SK-N-SH (cell line): ENCODE results near the gene GARIN6. TPM values are rescaled to one million over a fixed set of nuclear protein-coding genes. Genes with fewer than 3 reads are reported as not detected.

Experiments
- CTCF ChIA-PET: fragments of 300-600, 350-600 bp; formaldehyde crosslinking; extraction: SDS; loops from one replicate; lab custom pipeline; 2021; lab: Yijun Ruan, JAX
- POLR2A ChIA-PET: fragments of 350-600 bp; sonication (Branson Sonifier 250); formaldehyde crosslinking; extraction: SDS; loops from one replicate; lab custom pipeline; 2020; ENCODE audit warnings: antibody characterized with exemption, inconsistent platforms; lab: Yijun Ruan, JAX
- DNase-seq: peaks from one replicate; pipeline ENCODE4 v3.0.0; 2012
- H2AFZ ChIP-seq: fragments of 200-600 bp; sonication (generic); 2 replicates; pipeline ENCODE4 v1.8.1; 2016; ENCODE audit warnings: antibody characterized with exemption, mild to moderate bottlenecking, low read depth
- H3F3A ChIP-seq: fragments of 200-600 bp; sonication (generic); replicated peaks from 2 replicates; pipeline ENCODE3; 2016; ENCODE audit warnings: antibody characterized with exemption, mild to moderate bottlenecking; ENCODE audit not compliant: insufficient read depth
- H3K27ac ChIP-seq, 2 experiments: fragments of 200-500 bp in 1 of 2; fragments of 200-600 bp in 1 of 2; sonication (Bioruptor generic) in 1 of 2; sonication (generic), shearing (Covaris generic) in 1 of 2; 2 replicates each; pipeline versions ENCODE4 v1.5.1 to v1.6.1; 2014 to 2016; ENCODE audit warnings: low read depth in 2 of 2, inconsistent platforms in 1 of 2, low read length in 1 of 2, mild to moderate bottlenecking in 1 of 2, mixed read lengths in 1 of 2
- H3K27me3 ChIP-seq: fragments of 200-600 bp; sonication (generic), shearing (Covaris generic); 2 replicates; pipeline ENCODE4 v1.6.1; 2016; ENCODE audit warnings: mixed run types; ENCODE audit not compliant: insufficient read depth
- H3K36me3 ChIP-seq, 2 experiments: fragments of 200-500 bp in 1 of 2; fragments of 200-600 bp in 1 of 2; sonication (Bioruptor generic) in 1 of 2; sonication (generic) in 1 of 2; replicated peaks in 1 of 2; 2 replicates each; pipeline versions ENCODE3 to v1.5.1; 2014 to 2016; ENCODE audit warnings: low read length in 1 of 2, mild to moderate bottlenecking in 1 of 2; ENCODE audit not compliant: insufficient read depth in 2 of 2, control insufficient read depth in 1 of 2
- H3K4me1 ChIP-seq, 2 experiments: fragments of 200-500 bp in 1 of 2; fragments of 200-600 bp in 1 of 2; sonication (Bioruptor generic) in 1 of 2; sonication (generic), shearing (Covaris generic) in 1 of 2; 2 replicates each; pipeline versions ENCODE4 v1.5.1 to v1.6.1; 2014 to 2016; ENCODE audit warnings: low read depth in 1 of 2, low read length in 1 of 2, mixed run types in 1 of 2; ENCODE audit not compliant: insufficient read depth in 2 of 2, control insufficient read depth in 1 of 2
- H3K4me2 ChIP-seq: fragments of 200-600 bp; sonication (generic), shearing (Covaris generic); 2 replicates; pipeline ENCODE4 v1.6.1; 2017; ENCODE audit warnings: mixed run types
- H3K4me3 ChIP-seq, 2 experiments: fragments of 200-500 bp in 1 of 2; fragments of 200-600 bp in 1 of 2; sonication (Bioruptor generic) in 1 of 2; sonication (generic), shearing (Covaris generic) in 1 of 2; 2 replicates each; pipeline versions ENCODE4 v1.5.1 to v1.8.1; 2014 to 2016; ENCODE audit warnings: low read depth in 2 of 2, inconsistent platforms in 1 of 2, low read length in 1 of 2, mild to moderate bottlenecking in 1 of 2, mixed read lengths in 1 of 2, moderate library complexity in 1 of 2
- H3K79me2 ChIP-seq: fragments of 200-600 bp; sonication (generic); 2 replicates; pipeline ENCODE4 v1.8.1; 2017; ENCODE audit warnings: mild to moderate bottlenecking; ENCODE audit not compliant: insufficient read depth
- H3K9ac ChIP-seq: fragments of 200-600 bp; sonication (generic); 2 replicates; pipeline ENCODE4 v1.6.1; 2017; ENCODE audit warnings: mixed run types
- H3K9me2 ChIP-seq: fragments of 200-600 bp; sonication (generic); 2 replicates; pipeline ENCODE4 v1.6.1; 2017; ENCODE audit warnings: mixed run types
- H3K9me3 ChIP-seq: fragments of 200-600 bp; sonication (generic); 2 replicates; pipeline ENCODE4 v1.6.1; 2017; ENCODE audit warnings: mixed run types, mild to moderate bottlenecking, moderate library complexity
- H4K20me1 ChIP-seq: fragments of 200-600 bp; sonication (generic); 2 replicates; pipeline ENCODE4 v1.6.1; 2017; ENCODE audit warnings: mild to moderate bottlenecking, mixed run types; ENCODE audit not compliant: insufficient read depth
- CHD2 ChIP-seq: fragments of 150-350 bp; IDR thresholded peaks from 2 replicates; pipeline ENCODE4 v1.6.1; 2018; ENCODE audit warnings: low read length; ENCODE audit not compliant: partially characterized antibody
- EP300 ChIP-seq, 2 experiments: IDR thresholded peaks; 2 replicates each; pipeline versions ENCODE4 v1.4.0 to v1.6.1; 2012; ENCODE audit warnings: borderline replicate concordance in 1 of 2, low read depth in 1 of 2, low read length in 1 of 2
- FOXM1 ChIP-seq: IDR thresholded peaks from 2 replicates; pipeline ENCODE4 v1.4.0; 2012; ENCODE audit warnings: low read depth, mild to moderate bottlenecking
- GATA2 ChIP-seq: sonication (generic); formaldehyde crosslinking; IDR thresholded peaks from 2 replicates; pipeline ENCODE4 v1.5.0; 2020; ENCODE audit warnings: mild to moderate bottlenecking, missing genetic modification reagents
- JUND ChIP-seq: IDR thresholded peaks from 2 replicates; pipeline ENCODE4 v1.4.0; 2012
- MAX ChIP-seq: IDR thresholded peaks from 2 replicates; pipeline ENCODE4 v1.4.0; 2012; ENCODE audit warnings: low read depth
- MXI1 ChIP-seq: IDR thresholded peaks from 2 replicates; pipeline ENCODE4 v1.6.1; 2012; ENCODE audit warnings: mild to moderate bottlenecking, low read depth, low read length, improper control_type of control experiment
- NFIC ChIP-seq: IDR thresholded peaks from 2 replicates; pipeline ENCODE4 v1.4.0; 2012; ENCODE audit warnings: borderline replicate concordance
- NRF1 ChIP-seq: IDR thresholded peaks from 2 replicates; pipeline ENCODE4 v1.6.1; 2012; ENCODE audit warnings: low read depth, mild to moderate bottlenecking, low read length
- RAD21 ChIP-seq: IDR thresholded peaks from 2 replicates; pipeline ENCODE4 v1.6.1; 2012; ENCODE audit warnings: mild to moderate bottlenecking, low read length
- RFX5 ChIP-seq: IDR thresholded peaks from 2 replicates; pipeline ENCODE4 v1.6.1; 2012; ENCODE audit warnings: mild to moderate bottlenecking, improper control_type of control experiment, low read length
- SIN3A ChIP-seq: IDR thresholded peaks from 2 replicates; pipeline ENCODE4 v1.6.1; 2012; ENCODE audit warnings: low read depth, mild to moderate bottlenecking, low read length, moderate library complexity, borderline replicate concordance
- SMC3 ChIP-seq: IDR thresholded peaks from 2 replicates; pipeline ENCODE4 v1.6.1; 2012; ENCODE audit warnings: low read depth, low read length, improper control_type of control experiment
- TAF1 ChIP-seq: IDR thresholded peaks from 2 replicates; pipeline ENCODE4 v1.6.1; 2012; ENCODE audit warnings: low read depth, mild to moderate bottlenecking, low read length, moderate library complexity, borderline replicate concordance
- TCF12 ChIP-seq: IDR thresholded peaks from 2 replicates; pipeline ENCODE4 v1.4.0; 2012
- TEAD4 ChIP-seq: IDR thresholded peaks from 2 replicates; pipeline ENCODE4 v1.4.0; 2012; ENCODE audit warnings: mild to moderate bottlenecking, borderline replicate concordance; ENCODE audit not compliant: insufficient read depth
- ZBTB33 ChIP-seq: IDR thresholded peaks from 2 replicates; pipeline ENCODE4 v1.4.0; 2012; ENCODE audit warnings: low read depth, borderline replicate concordance
- WGBS: methylation state at CpG from one replicate; pipeline ENCODE4 v1.1.6; 2017; ENCODE audit warnings: low lambda C conversion rate; 5-methylcytosine and 5-hydroxymethylcytosine counted together
- polyA plus RNA-seq, 3 experiments: library from polyadenylated mRNA; depleted of rRNA; stranded (reverse); fragments of >200 nt; gene quantifications; 2 replicates each; pipeline ENCODE4 v1.2.3, GENCODE V29; 2012

GARIN6 gene
- polyA plus RNA-seq, 1 of the 3 experiments (the other 2 are of a cell fraction), result not detected

- Histone ChIP-seq H3K79me2 (no peaks in the 10 kb centered on the region), H2AFZ (no peak overlapping the region), H3K9ac (no peak overlapping the region), H3F3A (no peaks in the 10 kb centered on the region), H3K9me3 (no peaks in the 10 kb centered on the region), H3K9me2 (no peaks in the 10 kb centered on the region), H4K20me1 (no peaks in the 10 kb centered on the region), H3K27ac (no peak overlapping the region), H3K4me1 (no peaks in the 10 kb centered on the region; a peak in 1 of 4 replicates), H3K36me3 (no peaks in the 10 kb centered on the region), H3K27me3 (no peaks in the 10 kb centered on the region), H3K4me3 (no peak overlapping the region), H3K4me2 (no peak overlapping the region)
- 32% methylated on average over 2 of the region's 2 CpGs for WGBS
- ChIA-PET CTCF (interaction anchor here (0.9 kb wide), 1 partner anchor 35 kb away, joined by 3 read pairs; no protein-coding TSS in a partner anchor), POLR2A (no interaction called here)
- TF ChIP-seq TCF12 (no peak), TAF1 (no peak), MXI1 (no peak), FOXM1 (no peak), TEAD4 (no peak), EP300 (IDR thresholded peaks at IDR 0.05; ENCODE audit: borderline replicate concordance in 1 of 2, low read depth in 1 of 2, low read length in 1 of 2) (no peak), GATA2 (CRISPR knock-in tag) (no peak), ZBTB33 (no peak), RFX5 (no peak), MAX (no peak), JUND (no peak), NRF1 (no peak), SMC3 (no peak), NFIC (no peak), SIN3A (no peak), CHD2 (no peak), RAD21 (no peak)
- no peak for DNase-seq
Measured at GRCh38 chr12:99695050-99695449, 47.5 kb downstream of the GARIN6 start.
